GM12878 (cell line): ENCODE data around the gene RIMBP2. TPM values are rescaled to one million over a fixed set of nuclear protein-coding genes. Genes with fewer than 3 reads are reported as not detected.

Experiments used
- ATAC-seq: fragments of 200-7000 bp; cut with Tn5 transposase; 3 replicates; pipeline ENCODE4 v1.9.1; 2020; ENCODE audit warnings: mild to moderate bottlenecking, moderate library complexity
- BruUV-seq: library from RNA; stranded (reverse); fragments of 400-500 nt; replicated peaks from 2 replicates; lab custom pipeline; 2021; lab: Mats Ljungman, UMichigan
- CTCF ChIA-PET: fragments of 300-600 bp; sonication (Branson Sonifier 250); formaldehyde crosslinking; extraction: SDS; loops from one replicate; lab custom pipeline; 2021; ENCODE audit warnings: inconsistent platforms; lab: Yijun Ruan, JAX
- POLR2A ChIA-PET: fragments of 350-600 bp; formaldehyde crosslinking; extraction: SDS; loops from one replicate; lab custom pipeline; 2021; ENCODE audit warnings: inconsistent platforms; lab: Charles Lee
- RAD21 ChIA-PET: fragments of 300-600 bp; sonication (Branson Sonifier 250); formaldehyde crosslinking; loops from one replicate; lab custom pipeline; 2023; ENCODE audit warnings: antibody characterized with exemption; ENCODE audit not compliant: unreplicated experiment; lab: Charles Lee
- SMC1A ChIA-PET: fragments of 300-600 bp; sonication (Branson Sonifier 250); formaldehyde crosslinking; loops from one replicate; lab custom pipeline; 2023; ENCODE audit not compliant: unreplicated experiment, uncharacterized antibody; lab: Charles Lee
- DNase-seq: peaks from one replicate; pipeline ENCODE4 v3.0.0-alpha.2; 2011; ENCODE audit warnings: low read depth, low spot score
- FAIRE-seq: peaks from 3 replicates; lab custom pipeline; 2011; peaks lifted over from hg19 to GRCh38; lab: Jason Lieb, UNC
- H2AFZ ChIP-seq: 2 replicates; pipeline ENCODE4 v1.6.0; 2011; ENCODE audit warnings: low read depth, low read length, control low read depth; ENCODE audit not compliant: control insufficient read depth
- H3K27ac ChIP-seq: 2 replicates; pipeline ENCODE4 v1.5.1; 2011; ENCODE audit warnings: control low read depth; ENCODE audit not compliant: control insufficient read depth, insufficient read depth
- H3K27me3 ChIP-seq, 2 experiments: replicated peaks in 1 of 2; 2 replicates each; pipeline versions ENCODE4 v1.6.0 to v1.6.1; 2011; ENCODE audit warnings: low read length in 1 of 2; ENCODE audit not compliant: control insufficient read depth in 2 of 2, insufficient read depth in 2 of 2
- H3K36me3 ChIP-seq, 2 experiments: 2 replicates each; pipeline ENCODE4 v1.5.1; 2011; ENCODE audit warnings: low read length in 1 of 2; ENCODE audit not compliant: control insufficient read depth in 2 of 2, insufficient read depth in 2 of 2
- H3K4me1 ChIP-seq: 2 replicates; pipeline ENCODE4 v1.6.1; 2011; ENCODE audit warnings: mild to moderate bottlenecking, low read length, moderate library complexity, mixed read lengths; ENCODE audit not compliant: control insufficient read depth, insufficient read depth
- H3K4me2 ChIP-seq: 2 replicates; pipeline ENCODE4 v1.6.0; 2011; ENCODE audit warnings: control low read depth; ENCODE audit not compliant: control insufficient read depth, insufficient read depth
- H3K4me3 ChIP-seq: fragments of 200-600 bp; sonication (generic); 2 replicates; pipeline ENCODE4 v1.5.1; 2016
- H3K79me2 ChIP-seq: 2 replicates; pipeline ENCODE4 v1.6.0; 2011; ENCODE audit warnings: low read length; ENCODE audit not compliant: control insufficient read depth, insufficient read depth
- H3K9ac ChIP-seq: 2 replicates; pipeline ENCODE4 v1.8.0; 2011; ENCODE audit warnings: low read length, control low read depth, mixed read lengths; ENCODE audit not compliant: control insufficient read depth, insufficient read depth
- H3K9me3 ChIP-seq: replicated peaks from 3 replicates; pipeline ENCODE4 v1.5.1; 2011; ENCODE audit warnings: mild to moderate bottlenecking, low read length; ENCODE audit not compliant: control insufficient read depth, insufficient read depth
- H4K20me1 ChIP-seq: 2 replicates; pipeline ENCODE4 v1.6.0; 2011; ENCODE audit not compliant: control insufficient read depth, insufficient read depth
- BCLAF1 ChIP-seq: fragments of 450-650 bp; IDR thresholded peaks from 2 replicates; pipeline ENCODE4 v1.6.1; 2017; ENCODE audit warnings: antibody characterized with exemption, mild to moderate bottlenecking, moderate library complexity
- CUX1 ChIP-seq: IDR thresholded peaks from 2 replicates; pipeline ENCODE4 v1.6.1; 2012; ENCODE audit warnings: improper control_type of control experiment, low read depth, low read length; ENCODE audit not compliant: insufficient replicate concordance
- JUNB ChIP-seq: IDR thresholded peaks from 2 replicates; pipeline ENCODE4 v1.6.1; 2016; ENCODE audit warnings: antibody characterized with exemption, mild to moderate bottlenecking
- MTA2 ChIP-seq: fragments of 450-650 bp; IDR thresholded peaks from 2 replicates; pipeline ENCODE4 v1.6.1; 2016; ENCODE audit warnings: low read depth, mild to moderate bottlenecking, moderate library complexity
- NR2C2 ChIP-seq: IDR thresholded peaks from 2 replicates; pipeline ENCODE4 v1.6.1; 2011; ENCODE audit warnings: borderline replicate concordance, low read depth; ENCODE audit not compliant: control insufficient read depth, insufficient read length
- TARDBP ChIP-seq: IDR thresholded peaks from 2 replicates; pipeline ENCODE4 v1.6.1; 2016; ENCODE audit warnings: borderline replicate concordance
- WRNIP1 ChIP-seq: IDR thresholded peaks from 2 replicates; pipeline ENCODE4 v1.6.1; 2011; ENCODE audit warnings: low read depth, low read length, improper control_type of control experiment, borderline replicate concordance
- WGBS: methylation state at CpG from one replicate; pipeline ENCODE4 v1.1.6; 2016; ENCODE audit warnings: low lambda C conversion rate; ENCODE audit not compliant: insufficient replicate concordance, insufficient coverage; ENCODE audit errors: missing lambda C conversion rate; 5-methylcytosine and 5-hydroxymethylcytosine counted together
- in situ Hi-C: fragments of 300-500 bp; cut with MboI; formaldehyde crosslinking; loops from 9 replicates; pipeline ENCODE4 v1.14.3; 2018; ENCODE audit warnings: mixed read lengths
- intact Hi-C: fragments of 100-400 bp; cut with micrococcal nuclease; formaldehyde crosslinking; loops from one replicate; pipeline ENCODE4 v1.14.2; 2022; ENCODE audit not compliant: unreplicated experiment
- polyA plus RNA-seq, 11 experiments: library from polyadenylated mRNA; depleted of rRNA in 4 of 11; unstranded in 6 of 11; stranded (reverse) in 5 of 11; fragments of >200 nt; fragmentation: Nextera tagmentation in 4 of 11; fragmentation: Illumina TruSeq in 1 of 11; extraction: Ambion mirVana in 4 of 11; extraction: Trizol in 1 of 11; gene quantifications; 1 replicate in 1 of 11; 2 replicates in 10 of 11; pipeline versions ENCODE4 v1.2.1 to v1.2.3, GENCODE V29; 2011 to 2016; ENCODE audit warnings: inconsistent platforms in 2 of 11, missing spikeins in 2 of 11, low read depth in 1 of 11
- total RNA-seq, 4 experiments: library from RNA; depleted of rRNA in 3 of 4; stranded (reverse); fragments of >200 nt in 3 of 4; fragmentation: Illumina TruSeq in 1 of 4; extraction: Trizol in 1 of 4; gene quantifications; 2 replicates each; pipeline versions ENCODE4 v1.2.1 to v1.2.3, GENCODE V29; 2013 to 2021
- TF ChIP-seq, protein P1 (sequence below): IDR thresholded peaks from 2 replicates; pipeline ENCODE4 v1.6.1; 2011; ENCODE audit warnings: borderline replicate concordance, low read depth, mild to moderate bottlenecking, moderate library complexity, mixed read lengths, low read length; ENCODE audit not compliant: insufficient read depth; ENCODE audit errors: extremely low read length
- TF ChIP-seq, protein P2 (sequence below): fragments of 450-650 bp; IDR thresholded peaks from 2 replicates; pipeline ENCODE4 v1.6.1; 2017; ENCODE audit warnings: mild to moderate bottlenecking, moderate library complexity

RIMBP2 gene
- total and polyA plus RNA-seq, 10 of the 15 experiments (the other 5 are each of a cell fraction or from before 2014, with no cell fraction given) = 0.04 to 2.9 (median 0.07) TPM; not detected in 1

DNA sequence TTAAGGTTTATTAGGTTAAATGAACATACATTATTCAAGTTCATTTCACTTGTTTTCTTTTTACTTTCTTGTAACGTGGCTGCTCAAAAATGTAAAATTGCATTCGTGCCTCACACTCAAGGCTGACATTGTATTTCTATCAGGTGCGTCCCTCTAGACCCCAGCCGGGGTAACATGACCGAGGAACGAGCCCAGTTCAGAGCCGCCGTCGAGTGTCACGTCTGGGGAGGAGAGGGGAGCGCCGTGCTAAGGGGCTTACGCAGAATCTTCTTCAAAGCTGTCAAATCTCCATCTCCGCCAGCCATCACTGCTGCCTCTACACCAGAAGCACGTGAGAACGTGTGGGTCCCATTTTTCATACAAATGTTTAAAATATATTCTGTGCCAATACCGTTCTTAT lies 170.6 kb downstream of the RIMBP2 start (continued):
- no peak for TF ChIP-seq TARDBP
- no peak for TF ChIP-seq WRNIP1
- TF ChIP-seq, protein P1, sequence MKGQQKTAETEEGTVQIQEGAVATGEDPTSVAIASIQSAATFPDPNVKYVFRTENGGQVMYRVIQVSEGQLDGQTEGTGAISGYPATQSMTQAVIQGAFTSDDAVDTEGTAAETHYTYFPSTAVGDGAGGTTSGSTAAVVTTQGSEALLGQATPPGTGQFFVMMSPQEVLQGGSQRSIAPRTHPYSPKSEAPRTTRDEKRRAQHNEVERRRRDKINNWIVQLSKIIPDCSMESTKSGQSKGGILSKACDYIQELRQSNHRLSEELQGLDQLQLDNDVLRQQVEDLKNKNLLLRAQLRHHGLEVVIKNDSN = no peak
- no peak for TF ChIP-seq JUNB
- no peak for TF ChIP-seq BCLAF1
- TF ChIP-seq, all 136 proteins: peak for 0

- POLR2A ChIA-PET = no interaction called here
- Histone ChIP-seq H3K4me3 (no peak overlapping the region), H3K36me3 (no peaks in the 10 kb centered on the region), H4K20me1 (no peaks in the 10 kb centered on the region), H3K4me2 (no peak overlapping the region), H3K9ac (no peak overlapping the region), H3K9me3 (peaks cover 5% of the 10 kb centered on the region; the same call in 2 of the 3 replicates), H3K27ac (no peak overlapping the region), H3K79me2 (no peaks in the 10 kb centered on the region), H3K27me3 (no peaks in the 10 kb centered on the region), H3K4me1 (no peaks in the 10 kb centered on the region), H2AFZ (no peak overlapping the region)
- in situ Hi-C loops = no loop called here
- BruUV-seq = no TSS peak
- 37% methylated on average over 6 of the region's 6 CpGs for WGBS
- intact Hi-C loops = no loop called here
- no peak for DNase-seq
- no peak for FAIRE-seq
- SMC1A ChIA-PET = no interaction called here
- CTCF ChIA-PET = no interaction called here
- RAD21 ChIA-PET = no interaction called here
- no peak for ATAC-seq
- no peak for TF ChIP-seq NR2C2
- no peak for TF ChIP-seq MTA2
- no peak for TF ChIP-seq CUX1
- TF ChIP-seq, protein P2, sequence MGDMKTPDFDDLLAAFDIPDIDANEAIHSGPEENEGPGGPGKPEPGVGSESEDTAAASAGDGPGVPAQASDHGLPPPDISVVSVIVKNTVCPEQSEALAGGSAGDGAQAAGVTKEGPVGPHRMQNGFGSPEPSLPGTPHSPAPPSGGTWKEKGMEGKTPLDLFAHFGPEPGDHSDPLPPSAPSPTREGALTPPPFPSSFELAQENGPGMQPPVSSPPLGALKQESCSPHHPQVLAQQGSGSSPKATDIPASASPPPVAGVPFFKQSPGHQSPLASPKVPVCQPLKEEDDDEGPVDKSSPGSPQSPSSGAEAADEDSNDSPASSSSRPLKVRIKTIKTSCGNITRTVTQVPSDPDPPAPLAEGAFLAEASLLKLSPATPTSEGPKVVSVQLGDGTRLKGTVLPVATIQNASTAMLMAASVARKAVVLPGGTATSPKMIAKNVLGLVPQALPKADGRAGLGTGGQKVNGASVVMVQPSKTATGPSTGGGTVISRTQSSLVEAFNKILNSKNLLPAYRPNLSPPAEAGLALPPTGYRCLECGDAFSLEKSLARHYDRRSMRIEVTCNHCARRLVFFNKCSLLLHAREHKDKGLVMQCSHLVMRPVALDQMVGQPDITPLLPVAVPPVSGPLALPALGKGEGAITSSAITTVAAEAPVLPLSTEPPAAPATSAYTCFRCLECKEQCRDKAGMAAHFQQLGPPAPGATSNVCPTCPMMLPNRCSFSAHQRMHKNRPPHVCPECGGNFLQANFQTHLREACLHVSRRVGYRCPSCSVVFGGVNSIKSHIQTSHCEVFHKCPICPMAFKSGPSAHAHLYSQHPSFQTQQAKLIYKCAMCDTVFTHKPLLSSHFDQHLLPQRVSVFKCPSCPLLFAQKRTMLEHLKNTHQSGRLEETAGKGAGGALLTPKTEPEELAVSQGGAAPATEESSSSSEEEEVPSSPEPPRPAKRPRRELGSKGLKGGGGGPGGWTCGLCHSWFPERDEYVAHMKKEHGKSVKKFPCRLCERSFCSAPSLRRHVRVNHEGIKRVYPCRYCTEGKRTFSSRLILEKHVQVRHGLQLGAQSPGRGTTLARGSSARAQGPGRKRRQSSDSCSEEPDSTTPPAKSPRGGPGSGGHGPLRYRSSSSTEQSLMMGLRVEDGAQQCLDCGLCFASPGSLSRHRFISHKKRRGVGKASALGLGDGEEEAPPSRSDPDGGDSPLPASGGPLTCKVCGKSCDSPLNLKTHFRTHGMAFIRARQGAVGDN = no peak
These were observed 175.7 kb downstream of the RIMBP2 start for GRCh38 chr12:130540376-130540775.
